CD4-positive, alpha-beta T cell (primary cell): ENCODE results near the gene TEDC2. TPM values are rescaled to one million over a fixed set of nuclear protein-coding genes. Genes with fewer than 3 reads are reported as not detected.

Experiments used
- ATAC-seq: fragments of 200-7000 bp; cut with Tn5 transposase; one replicate; pipeline ENCODE4 v1.10.0; 2022; ENCODE audit warnings: mild to moderate bottlenecking; ENCODE audit not compliant: poor library complexity
- CTCF ChIA-PET: fragments of 350-600 bp; sonication (Branson Sonifier 250); formaldehyde crosslinking; loops from one replicate; lab custom pipeline; 2021; ENCODE audit warnings: antibody characterized with exemption, inconsistent platforms; lab: Charles Lee
- POLR2A ChIA-PET: fragments of 350-600 bp; sonication (Branson Sonifier 250); formaldehyde crosslinking; loops from one replicate; lab custom pipeline; 2021; ENCODE audit warnings: antibody characterized with exemption, inconsistent platforms; lab: Charles Lee
- DNase-seq, 14 experiments: peaks; one replicate each; pipeline ENCODE4 v3.0.0-alpha.2; 2013 to 2020; ENCODE audit warnings: mixed read lengths in 2 of 14
- H3K27ac ChIP-seq, 2 donors: one replicate each; pipeline versions ENCODE4 v1.5.1 to v1.7.0; 2013; ENCODE audit warnings: low read length in 2 of 2, low read depth in 1 of 2, mild to moderate bottlenecking in 1 of 2
- H3K27me3 ChIP-seq, 2 experiments: 1 replicate in 1 of 2; 2 replicates in 1 of 2; pipeline versions ENCODE4 v1.6.1 to v1.7.0; 2013; ENCODE audit warnings: low read length in 2 of 2, control low read depth in 1 of 2, mild to moderate bottlenecking in 1 of 2, moderate library complexity in 1 of 2; ENCODE audit not compliant: insufficient read depth in 2 of 2, control insufficient read depth in 1 of 2
- H3K36me3 ChIP-seq: one replicate; pipeline ENCODE4 v1.6.1; 2013; ENCODE audit warnings: low read length, control low read depth; ENCODE audit not compliant: insufficient read depth
- H3K4me1 ChIP-seq: one replicate; pipeline ENCODE4 v1.6.1; 2013; ENCODE audit warnings: low read length, control low read depth; ENCODE audit not compliant: insufficient read depth
- H3K4me3 ChIP-seq: one replicate; pipeline ENCODE4 v1.5.1; 2013; ENCODE audit warnings: mild to moderate bottlenecking, low read length, moderate library complexity
- H3K9me3 ChIP-seq, 2 experiments: 1 replicate in 1 of 2; 2 replicates in 1 of 2; pipeline versions ENCODE4 v1.6.1 to v1.7.0; 2013; ENCODE audit warnings: low read length in 2 of 2, mild to moderate bottlenecking in 2 of 2, control low read depth in 1 of 2, moderate library complexity in 1 of 2; ENCODE audit not compliant: control insufficient read depth in 1 of 2, insufficient read depth in 1 of 2
- H3K27ac Mint-ChIP-seq: one replicate; pipeline ENCODE4 v1.8.0; 2020; ENCODE audit warnings: mixed read lengths
- H3K27me3 Mint-ChIP-seq: one replicate; pipeline ENCODE4 v1.8.0; 2021; ENCODE audit warnings: mixed read lengths
- H3K36me3 Mint-ChIP-seq: one replicate; pipeline ENCODE4 v1.8.0; 2021; ENCODE audit warnings: low read depth, mixed read lengths
- H3K4me1 Mint-ChIP-seq: one replicate; pipeline ENCODE4 v1.8.0; 2021; ENCODE audit warnings: low read depth, mixed read lengths
- H3K4me3 Mint-ChIP-seq: one replicate; pipeline ENCODE4 v1.8.0; 2020; ENCODE audit warnings: mild to moderate bottlenecking, mixed read lengths
- H3K9me3 Mint-ChIP-seq: one replicate; pipeline ENCODE4 v1.8.0; 2020; ENCODE audit warnings: mixed read lengths
- CTCF ChIP-seq: fragments of 200-600 bp; IDR thresholded peaks from one replicate; pipeline ENCODE4 v1.8.0; 2022; ENCODE audit warnings: antibody characterized with exemption, mild to moderate bottlenecking
- intact Hi-C, 2 experiments: fragments of 100-400 bp; cut with DNase I in 1 of 2; cut with micrococcal nuclease in 1 of 2; formaldehyde crosslinking; loops; one replicate each; pipeline versions ENCODE4 v1.15.1 to v1.9.0; 2023 to 2025; cut with DNase I, micrococcal nuclease
- total RNA-seq, 174 experiments: library from RNA in 2 of 174; stranded (reverse) in 2 of 174; gene quantifications; one replicate each; pipeline ENCODE4 v1.2.3 and lab custom pipeline; 2021 to 2026

TEDC2 gene
- total RNA-seq, 2 experiments from 2014 or later, result 0.17 to 0.27 TPM

DNA sequence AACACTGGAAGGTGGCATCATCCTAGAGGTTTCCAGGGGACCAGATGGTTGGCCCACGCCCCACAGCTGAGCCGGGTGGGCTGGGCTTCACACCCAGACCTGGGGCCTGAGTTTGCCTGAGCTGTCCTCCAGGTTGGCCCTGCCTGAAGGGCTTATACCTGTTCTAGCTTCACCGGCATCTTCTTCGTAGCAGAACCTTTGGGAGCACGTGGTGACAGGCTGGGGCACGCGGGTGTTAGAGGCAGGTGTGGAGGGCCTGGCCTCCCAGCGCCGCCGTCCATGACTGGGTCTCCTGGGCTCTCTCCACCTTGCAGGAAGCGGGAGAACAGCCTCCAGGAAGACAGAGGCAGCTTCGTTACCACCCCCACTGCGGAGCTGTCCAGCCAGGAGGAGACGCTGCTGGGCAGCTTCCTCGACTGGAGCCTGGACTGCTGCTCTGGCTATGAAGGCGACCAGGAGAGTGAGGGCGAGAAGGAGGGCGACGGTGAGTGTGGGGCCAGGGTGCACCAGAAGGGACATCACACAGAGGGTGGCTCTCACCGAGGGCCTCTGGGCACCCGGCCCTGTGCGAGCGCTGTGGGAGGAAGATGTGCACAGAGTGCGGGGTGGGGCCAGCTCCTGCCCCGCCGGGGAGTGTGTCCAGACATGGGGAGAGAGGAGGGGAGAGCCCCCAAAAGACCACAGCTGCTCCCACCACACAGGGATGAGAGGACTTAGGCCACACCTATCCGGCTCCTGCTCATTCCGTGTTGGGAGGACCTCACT is 4.6 kb upstream of the TEDC2 start:
- no peak for ATAC-seq
- H3K27ac Mint-ChIP-seq, result no peak overlapping the region
- CTCF ChIA-PET, result no interaction called here

GRCh38 chr16:2456551-2457153 is 3.3 kb upstream of the TEDC2 start:
- H3K27me3 Mint-ChIP-seq, result no peaks in the 10 kb centered on the region
- ChIA-PET POLR2A (no interaction called here), CTCF (no interaction called here)
- H3K9me3 Mint-ChIP-seq, result no peaks in the 10 kb centered on the region
- no peaks in the 10 kb centered on the region for H3K9me3 ChIP-seq
- H3K4me3 ChIP-seq, result no peak overlapping the region
- H3K27ac ChIP-seq, result no peak overlapping the region
- H3K27me3 ChIP-seq, result no peaks in the 10 kb centered on the region
- ATAC-seq (no peak), DNase-seq (no peak)
- H3K4me1 Mint-ChIP-seq, result peaks cover 5% of the 10 kb centered on the region
- no peak overlapping the region for H3K27ac Mint-ChIP-seq
- H3K4me1 ChIP-seq, result peaks cover 21% of the 10 kb centered on the region
- no peak overlapping the region for H3K4me3 Mint-ChIP-seq
- peaks cover 5% of the 10 kb centered on the region for H3K36me3 Mint-ChIP-seq
- peaks cover 7% of the 10 kb centered on the region for H3K36me3 ChIP-seq
- TF ChIP-seq CTCF, result no peak
- intact Hi-C loops, result no loop called here

More for the DNA sequence above, 4.6 kb upstream of the TEDC2 start:
- H3K9me3 ChIP-seq, result no peaks in the 10 kb centered on the region
- DNase-seq, result no peak
- H3K4me1 ChIP-seq, result peaks cover 16% of the 10 kb centered on the region
- Mint-ChIP-seq H3K36me3 (peaks cover 9% of the 10 kb centered on the region), H3K27me3 (no peaks in the 10 kb centered on the region), H3K9me3 (no peaks in the 10 kb centered on the region), H3K4me1 (peaks cover 5% of the 10 kb centered on the region), H3K4me3 (no peak overlapping the region)
- H3K27ac ChIP-seq, result no peak overlapping the region
- H3K27me3 ChIP-seq, result no peaks in the 10 kb centered on the region
- no peak for TF ChIP-seq CTCF
- intact Hi-C loops, result no loop called here
- no peak overlapping the region for H3K4me3 ChIP-seq
- POLR2A ChIA-PET, result interaction anchor here (0.8 kb wide), 1 partner anchor 13 kb away, joined by 3 read pairs; no protein-coding TSS in a partner anchor
- H3K36me3 ChIP-seq, result peaks cover 9% of the 10 kb centered on the region

DNA sequence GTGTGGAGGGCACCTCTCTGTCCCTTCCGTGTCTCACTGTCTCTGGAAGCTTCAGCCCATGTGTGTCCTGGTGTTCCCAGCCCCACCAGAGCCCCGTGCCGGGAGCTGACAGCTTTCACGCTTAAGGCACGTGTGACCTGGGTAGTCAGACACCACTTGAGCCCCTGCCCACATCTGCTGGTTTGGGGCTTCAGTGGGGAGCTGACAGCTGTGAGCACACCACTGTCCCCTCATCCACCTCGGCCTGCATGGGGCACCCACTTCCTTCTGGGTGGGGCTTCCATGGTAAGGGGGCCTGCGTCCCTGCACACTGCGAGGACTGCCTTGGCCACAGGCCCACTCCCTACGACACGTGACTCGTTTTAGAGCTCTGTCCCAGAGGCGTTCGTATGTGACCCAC is 2.6 kb upstream of the TEDC2 start:
- POLR2A ChIA-PET, result no interaction called here
- Histone ChIP-seq H3K9me3 (no peaks in the 10 kb centered on the region), H3K4me1 (peaks cover 21% of the 10 kb centered on the region), H3K27me3 (no peaks in the 10 kb centered on the region), H3K27ac (no peak overlapping the region), H3K36me3 (peaks cover 7% of the 10 kb centered on the region), H3K4me3 (no peak overlapping the region)
- no peak for TF ChIP-seq CTCF
- intact Hi-C loops, result no loop called here
- CTCF ChIA-PET, result no interaction called here
- Mint-ChIP-seq H3K9me3 (no peaks in the 10 kb centered on the region), H3K4me1 (peaks cover 5% of the 10 kb centered on the region), H3K36me3 (peaks cover 5% of the 10 kb centered on the region), H3K27me3 (no peaks in the 10 kb centered on the region), H3K27ac (no peak overlapping the region), H3K4me3 (no peak overlapping the region)
- ATAC-seq (no peak), DNase-seq (no peak)
